Measurements from ENCODE around the gene ABLIM2. TPM values are rescaled to one million over a fixed set of nuclear protein-coding genes. Genes with fewer than 3 reads are reported as not detected.

Gene ABLIM2
- total RNA-seq, 2 experiments from 2014 or later, result 0.32 to 0.54 TPM

DNA sequence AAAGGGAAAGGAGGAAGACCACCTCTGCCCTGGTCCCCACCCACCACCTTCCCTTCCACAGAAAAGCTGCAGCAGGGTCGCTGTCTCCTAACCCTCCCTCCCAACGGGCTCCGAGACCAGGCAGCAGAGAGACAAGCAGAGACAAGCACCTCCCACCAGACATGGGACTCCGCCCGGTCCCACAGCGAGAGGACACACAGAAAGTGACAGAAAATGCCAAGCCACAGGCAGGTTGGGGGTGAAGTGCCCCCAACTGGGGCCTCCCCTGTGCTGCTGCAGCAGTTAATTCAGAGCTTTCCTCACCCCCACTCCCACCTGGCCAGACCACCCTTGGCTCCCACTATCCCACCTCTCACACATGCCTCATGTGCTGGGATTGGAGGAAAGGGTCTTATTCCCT, 154.5 kb downstream of the ABLIM2 start:
- TF ChIP-seq, protein P1, sequence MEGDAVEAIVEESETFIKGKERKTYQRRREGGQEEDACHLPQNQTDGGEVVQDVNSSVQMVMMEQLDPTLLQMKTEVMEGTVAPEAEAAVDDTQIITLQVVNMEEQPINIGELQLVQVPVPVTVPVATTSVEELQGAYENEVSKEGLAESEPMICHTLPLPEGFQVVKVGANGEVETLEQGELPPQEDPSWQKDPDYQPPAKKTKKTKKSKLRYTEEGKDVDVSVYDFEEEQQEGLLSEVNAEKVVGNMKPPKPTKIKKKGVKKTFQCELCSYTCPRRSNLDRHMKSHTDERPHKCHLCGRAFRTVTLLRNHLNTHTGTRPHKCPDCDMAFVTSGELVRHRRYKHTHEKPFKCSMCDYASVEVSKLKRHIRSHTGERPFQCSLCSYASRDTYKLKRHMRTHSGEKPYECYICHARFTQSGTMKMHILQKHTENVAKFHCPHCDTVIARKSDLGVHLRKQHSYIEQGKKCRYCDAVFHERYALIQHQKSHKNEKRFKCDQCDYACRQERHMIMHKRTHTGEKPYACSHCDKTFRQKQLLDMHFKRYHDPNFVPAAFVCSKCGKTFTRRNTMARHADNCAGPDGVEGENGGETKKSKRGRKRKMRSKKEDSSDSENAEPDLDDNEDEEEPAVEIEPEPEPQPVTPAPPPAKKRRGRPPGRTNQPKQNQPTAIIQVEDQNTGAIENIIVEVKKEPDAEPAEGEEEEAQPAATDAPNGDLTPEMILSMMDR (IDR thresholded peaks at IDR 0.05), result no peak
- Mint-ChIP-seq H3K27ac (no peak overlapping the region), H3K4me3 (no peak overlapping the region), H3K4me1 (ENCODE audit: low read depth) (no peaks in the 10 kb centered on the region), H3K27me3 (no peaks in the 10 kb centered on the region), H3K36me3 (ENCODE audit: low read depth) (no peaks in the 10 kb centered on the region), H3K9me3 (no peaks in the 10 kb centered on the region)
- intact Hi-C loops (cut with micrococcal nuclease), result no loop called here
- DNase-seq (no peak), ATAC-seq (no peak)
- CTCF ChIA-PET, result no interaction called here
- POLR2A ChIA-PET, result no interaction called here

DNA sequence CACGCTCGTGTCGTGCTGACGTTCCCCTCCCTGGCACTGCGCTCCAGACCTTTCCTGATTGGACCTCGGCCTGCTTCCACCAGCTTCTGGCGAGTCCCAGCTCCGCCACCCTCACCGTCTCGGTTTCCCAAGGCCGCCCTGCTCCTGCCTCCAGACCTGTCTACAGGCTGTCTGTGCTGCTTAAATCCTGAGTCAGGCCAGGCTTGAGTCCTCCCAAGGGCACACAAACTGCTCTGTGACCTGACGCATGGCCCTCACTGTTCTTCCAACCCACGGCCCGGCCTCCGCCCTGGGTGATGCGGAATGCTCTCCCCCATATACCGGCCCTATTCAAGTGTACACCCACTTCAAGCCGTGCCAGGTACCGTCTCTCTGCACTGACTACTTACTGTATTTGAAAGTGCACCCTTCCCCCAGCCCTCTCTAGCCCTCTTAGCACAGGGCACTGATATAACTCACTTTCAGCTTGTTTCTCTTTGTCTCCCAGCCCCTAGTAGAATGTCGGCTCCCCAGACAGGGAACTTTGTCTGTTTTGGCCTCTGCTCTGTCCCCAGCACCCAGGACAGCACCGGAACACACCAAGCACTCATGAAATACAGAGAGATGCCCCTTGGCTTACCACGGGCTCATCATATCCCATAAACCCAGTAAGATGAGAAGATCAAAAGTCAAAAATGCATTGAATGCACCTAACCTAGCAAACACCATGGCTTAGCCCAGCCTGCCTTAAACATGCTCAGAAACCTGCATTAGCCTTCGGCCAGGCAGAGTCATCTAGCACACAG, 155.9 kb downstream of the ABLIM2 start:
- no peaks in the 10 kb centered on the region for H3K4me1 Mint-ChIP-seq (ENCODE audit: low read depth)
- ATAC-seq, result no peak
- no peaks in the 10 kb centered on the region for H3K36me3 Mint-ChIP-seq (ENCODE audit: low read depth)
- H3K4me3 Mint-ChIP-seq, result no peak overlapping the region
- TF ChIP-seq, protein P1 (IDR thresholded peaks at IDR 0.05), result no peak
- H3K27ac Mint-ChIP-seq, result no peak overlapping the region
- H3K9me3 Mint-ChIP-seq, result no peaks in the 10 kb centered on the region
- ChIA-PET CTCF (no interaction called here), POLR2A (no interaction called here)
- no peaks in the 10 kb centered on the region for H3K27me3 Mint-ChIP-seq
- no peak for DNase-seq
- intact Hi-C loops (cut with micrococcal nuclease), result no loop called here

DNA sequence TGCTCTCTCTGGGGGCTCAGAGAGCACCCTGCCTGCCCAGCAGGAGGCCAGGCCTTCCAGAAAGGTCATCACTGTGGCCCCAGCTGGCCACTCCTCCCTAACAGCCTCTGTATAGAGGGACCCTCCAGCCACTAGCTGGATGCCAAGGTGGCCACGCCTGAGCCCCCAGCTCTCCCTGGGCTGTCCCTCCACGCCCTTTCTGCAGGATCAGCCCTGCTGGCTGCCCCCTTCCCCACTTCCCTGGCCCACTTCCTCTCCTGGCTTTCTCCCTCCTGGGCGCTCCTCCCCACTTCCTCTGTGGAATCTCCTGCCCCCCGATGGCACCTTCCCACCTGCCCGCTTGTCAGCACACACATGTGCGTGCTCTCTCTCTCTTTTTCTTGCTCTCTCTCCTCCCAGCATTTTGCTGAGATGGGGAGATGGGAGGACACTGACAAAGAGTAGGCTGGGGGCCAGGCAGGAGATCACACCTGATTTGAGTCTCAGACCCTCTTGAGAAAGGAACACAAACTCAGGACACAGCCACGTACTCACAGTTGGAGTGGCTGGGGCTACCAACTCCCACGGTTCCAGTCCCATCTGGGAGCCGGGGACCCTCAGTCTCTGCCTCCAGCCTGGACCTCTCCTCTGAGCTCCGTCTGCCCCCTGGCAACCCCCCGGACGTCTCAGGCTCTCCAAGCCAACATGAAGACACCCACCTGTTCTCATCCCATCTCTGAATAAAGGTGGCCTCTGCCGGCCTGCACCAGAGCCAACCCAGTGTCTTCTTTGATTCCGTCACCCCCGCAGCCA, 156.9 kb downstream of the ABLIM2 start:
- H3K4me1 Mint-ChIP-seq (ENCODE audit: low read depth), result no peaks in the 10 kb centered on the region

DNA sequence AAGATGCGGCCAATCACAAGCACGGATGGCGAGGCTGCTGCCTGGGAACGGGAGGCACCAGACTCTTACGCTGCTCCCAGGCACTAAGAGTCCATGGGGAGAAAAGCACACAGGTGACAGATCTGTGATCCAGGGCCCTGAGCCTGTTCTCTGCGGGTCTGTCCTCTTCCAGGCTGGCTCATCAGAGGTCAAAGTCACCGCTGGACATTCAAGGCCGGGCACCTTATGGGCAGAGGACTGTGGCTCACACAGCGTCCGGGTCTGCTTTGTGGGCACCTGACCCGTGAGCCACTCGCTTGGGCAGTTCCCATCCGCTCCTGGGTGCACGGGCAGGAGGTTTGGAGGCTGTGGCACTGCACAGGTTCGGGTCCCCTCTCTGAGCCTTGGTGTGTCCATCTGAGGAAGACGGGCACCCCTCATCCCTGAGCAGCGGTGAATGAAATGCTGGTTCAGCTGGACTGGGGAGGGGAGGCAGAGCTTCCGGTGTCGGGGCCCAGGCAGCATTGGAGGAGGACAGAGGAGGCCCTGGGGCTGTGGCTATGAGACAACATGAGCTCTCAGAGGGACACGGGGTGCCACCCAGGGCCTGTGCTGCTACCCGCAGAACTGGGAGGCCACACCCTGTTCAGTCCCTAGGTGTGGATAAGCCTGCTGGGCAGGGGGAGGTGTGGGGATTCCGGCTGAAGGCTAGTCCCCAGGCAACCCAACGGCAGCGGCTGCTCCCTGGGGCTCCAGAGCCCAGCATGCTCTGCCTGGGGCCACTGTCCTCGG, 157.7 kb downstream of the ABLIM2 start:
- Mint-ChIP-seq H3K36me3 (ENCODE audit: low read depth) (no peaks in the 10 kb centered on the region), H3K4me1 (ENCODE audit: low read depth) (no peaks in the 10 kb centered on the region), H3K27me3 (no peaks in the 10 kb centered on the region), H3K9me3 (no peaks in the 10 kb centered on the region), H3K4me3 (no peak overlapping the region), H3K27ac (no peak overlapping the region)
- no peak for ATAC-seq
- TF ChIP-seq, protein P1 (IDR thresholded peaks at IDR 0.05), result no peak
- ChIA-PET POLR2A (no interaction called here), CTCF (no interaction called here)
- intact Hi-C loops (cut with micrococcal nuclease), result no loop called here
- DNase-seq, result no peak

More for the DNA sequence above, 156.9 kb downstream of the ABLIM2 start:
- no peak for ATAC-seq
- DNase-seq, result no peak
- ChIA-PET CTCF (no interaction called here), POLR2A (no interaction called here)
- H3K27me3 Mint-ChIP-seq, result no peaks in the 10 kb centered on the region
- no peak overlapping the region for H3K27ac Mint-ChIP-seq
- TF ChIP-seq, protein P1 (IDR thresholded peaks at IDR 0.05), result no peak
- no peaks in the 10 kb centered on the region for H3K36me3 Mint-ChIP-seq (ENCODE audit: low read depth)
- intact Hi-C loops (cut with micrococcal nuclease), result no loop called here
- H3K4me3 Mint-ChIP-seq, result no peak overlapping the region
- no peaks in the 10 kb centered on the region for H3K9me3 Mint-ChIP-seq

Measured in activated CD8-positive, alpha-beta T cell treated with anti-CD3 and anti-CD28 coated beads for 36 hours (primary cell).